Naive B cell (primary cell): ENCODE measurements around the gene DDR1. TPM values are rescaled to one million over a fixed set of nuclear protein-coding genes. Genes with fewer than 3 reads are reported as not detected.
A peak's percentile ranks its signal among the peaks of the same experiment; 100 is the strongest.

Experiments
- ATAC-seq, 2 donors: fragments of 150-1000 bp; cut with Tn5 transposase; 2 replicates each; pipeline ENCODE4 v1.10.0; 2021; ENCODE audit warnings: low read depth in 2 of 2, mild to moderate bottlenecking in 2 of 2, moderate library complexity in 2 of 2
- DNase-seq: peaks from one replicate; pipeline ENCODE4 v3.0.0; 2022
- H3K27ac Mint-ChIP-seq, 6 donors: one replicate each; pipeline ENCODE4 v1.8.0; 2020 to 2022; ENCODE audit warnings: mild to moderate bottlenecking in 6 of 6, mixed read lengths in 6 of 6, moderate library complexity in 5 of 6, inconsistent platforms in 2 of 6
- H3K27me3 Mint-ChIP-seq, 3 donors: one replicate each; pipeline ENCODE4 v1.8.0; 2021 to 2022; ENCODE audit warnings: mixed read lengths in 3 of 3, mild to moderate bottlenecking in 1 of 3
- H3K36me3 Mint-ChIP-seq, 2 donors: one replicate each; pipeline ENCODE4 v1.8.0; 2020 to 2022; ENCODE audit warnings: mixed read lengths in 2 of 2, inconsistent platforms in 1 of 2, mild to moderate bottlenecking in 1 of 2
- H3K4me1 Mint-ChIP-seq, 3 donors: one replicate each; pipeline ENCODE4 v1.8.0; 2020 to 2022; ENCODE audit warnings: mixed read lengths in 3 of 3, inconsistent platforms in 1 of 3, mild to moderate bottlenecking in 1 of 3, moderate library complexity in 1 of 3
- H3K4me3 Mint-ChIP-seq, 8 donors: one replicate each; pipeline ENCODE4 v1.8.0; 2020 to 2022; ENCODE audit warnings: mild to moderate bottlenecking in 8 of 8, mixed read lengths in 8 of 8, moderate library complexity in 8 of 8, inconsistent platforms in 2 of 8
- H3K9me3 Mint-ChIP-seq, 7 donors: one replicate each; pipeline ENCODE4 v1.8.0; 2020 to 2022; ENCODE audit warnings: mixed read lengths in 7 of 7, mild to moderate bottlenecking in 5 of 7, inconsistent platforms in 2 of 7, moderate library complexity in 1 of 7
- polyA plus RNA-seq, 6 donors: library from polyadenylated mRNA; unstranded; fragments of 300-500 nt; fragmentation: Illumina TruSeq; gene quantifications; one replicate each; pipeline ENCODE4 v1.2.3, GENCODE V29; 2021; ENCODE audit warnings: low read depth in 6 of 6

Gene DDR1
- polyA plus RNA-seq, 6 donors from 2014 or later, result 3.6 to 8.0 (median 4.4) TPM

GRCh38 chr6:30877419-30878262 is 6.7 kb upstream of the DDR1 start:
- H3K36me3 Mint-ChIP-seq, result peaks cover 0 to 10% of the 10 kb centered on the region in 2 donors

GRCh38 chr6:30879684-30880427 is 4.5 kb upstream of the DDR1 start:
- Mint-ChIP-seq H3K4me3 (peak overlapping the region in 4 of 8 donors; percentile 10 to 44 (median 22)), H3K4me1 (peaks cover 53 to 65% (median 64%) of the 10 kb centered on the region in 3 donors), H3K9me3 (no peaks in the 10 kb centered on the region), H3K27ac (peak overlapping the region in 5 of 6 donors; percentile 37 to 96 (median 78)), H3K36me3 (no peaks in the 10 kb centered on the region), H3K27me3 (no peaks in the 10 kb centered on the region)
- ATAC-seq (no peak), DNase-seq (no peak)

More at GRCh38 chr6:30877419-30878262, 6.7 kb upstream of the DDR1 start:
- Mint-ChIP-seq H3K27me3 (peaks cover 0 to 9% (median 0%) of the 10 kb centered on the region in 3 donors), H3K27ac (peak overlapping the region in 5 of 6 donors; percentile 21 to 92 (median 26)), H3K4me3 (peak overlapping the region; percentile 35 to 78 (median 54)), H3K9me3 (peaks cover 0 to 8% (median 2%) of the 10 kb centered on the region in 7 donors), H3K4me1 (peaks cover 40 to 50% (median 49%) of the 10 kb centered on the region in 3 donors)
- peak; percentile 53 for DNase-seq
- ATAC-seq, result peak; percentile 55 to 75

GRCh38 chr6:30880698-30881252 is 3.5 kb upstream of the DDR1 start:
- no peaks in the 10 kb centered on the region for H3K36me3 Mint-ChIP-seq
- no peak for DNase-seq
- peaks cover 62 to 74% (median 73%) of the 10 kb centered on the region in 3 donors for H3K4me1 Mint-ChIP-seq
- no peak for ATAC-seq
- H3K27ac Mint-ChIP-seq, result peak overlapping the region; percentile 62 to 96 (median 84)
- no peaks in the 10 kb centered on the region for H3K27me3 Mint-ChIP-seq
- H3K4me3 Mint-ChIP-seq, result peak overlapping the region in 4 of 8 donors; percentile 38 to 66 (median 52)
- no peaks in the 10 kb centered on the region for H3K9me3 Mint-ChIP-seq

GRCh38 chr6:30881392-30882203 is 2.7 kb upstream of the DDR1 start:
- ATAC-seq (no peak), DNase-seq (no peak)
- H3K9me3 Mint-ChIP-seq, result no peaks in the 10 kb centered on the region
- peak overlapping the region; percentile 40 to 96 (median 84) for H3K27ac Mint-ChIP-seq
- H3K36me3 Mint-ChIP-seq, result no peaks in the 10 kb centered on the region
- no peaks in the 10 kb centered on the region for H3K27me3 Mint-ChIP-seq
- peaks cover 70 to 83% (median 81%) of the 10 kb centered on the region in 3 donors for H3K4me1 Mint-ChIP-seq
- H3K4me3 Mint-ChIP-seq, result peak overlapping the region in 7 of 8 donors; percentile 7 to 89 (median 51)

GRCh38 chr6:30882204-30882758 is 2.0 kb upstream of the DDR1 start:
- H3K4me3 Mint-ChIP-seq, result peak overlapping the region in 5 of 8 donors; percentile 30 to 92 (median 79)
- DNase-seq (no peak), ATAC-seq (no peak)
- peaks cover 73 to 87% (median 84%) of the 10 kb centered on the region in 3 donors for H3K4me1 Mint-ChIP-seq
- H3K9me3 Mint-ChIP-seq, result no peaks in the 10 kb centered on the region
- no peaks in the 10 kb centered on the region for H3K27me3 Mint-ChIP-seq
- no peaks in the 10 kb centered on the region for H3K36me3 Mint-ChIP-seq
- H3K27ac Mint-ChIP-seq, result peak overlapping the region in 3 of 6 donors; percentile 83 to 96 (median 85)

- Mint-ChIP-seq H3K4me1 (peaks cover 67 to 84% (median 82%) of the 10 kb centered on the region in 3 donors), H3K4me3 (peak overlapping the region; percentile 77 to 94 (median 90)), H3K36me3 (no peaks in the 10 kb centered on the region), H3K27ac (peak overlapping the region; percentile 40 to 97 (median 90)), H3K27me3 (no peaks in the 10 kb centered on the region), H3K9me3 (no peaks in the 10 kb centered on the region)
- ATAC-seq (peak; percentile 78 to 80), DNase-seq (peak; percentile 67)
Observed at GRCh38 chr6:30882759-30883684, 1.3 kb upstream of the DDR1 start.

- DNase-seq (peak; percentile 54), ATAC-seq (peak; percentile 44 to 54)
- no peaks in the 10 kb centered on the region for H3K27me3 Mint-ChIP-seq
- H3K4me1 Mint-ChIP-seq, result peaks cover 60 to 77% (median 74%) of the 10 kb centered on the region in 3 donors
- H3K36me3 Mint-ChIP-seq, result peaks cover 4 to 5% of the 10 kb centered on the region in 2 donors
- H3K9me3 Mint-ChIP-seq, result no peaks in the 10 kb centered on the region
- peak overlapping the region; percentile 80 to 95 (median 92) for H3K4me3 Mint-ChIP-seq
- peak overlapping the region; percentile 83 to 98 (median 94) for H3K27ac Mint-ChIP-seq
Observed at GRCh38 chr6:30884521-30885480, 482 bp downstream of the DDR1 start.

- no peaks in the 10 kb centered on the region for H3K9me3 Mint-ChIP-seq
- no peak for ATAC-seq
Observed at GRCh38 chr6:30885481-30885998, 1.2 kb downstream of the DDR1 start.

GRCh38 chr6:30885999-30886896 is 1.9 kb downstream of the DDR1 start:
- peak overlapping the region; percentile 80 to 95 (median 92) for H3K4me3 Mint-ChIP-seq
- peaks cover 4 to 13% of the 10 kb centered on the region in 2 donors for H3K36me3 Mint-ChIP-seq
- DNase-seq (no peak), ATAC-seq (no peak)
- H3K4me1 Mint-ChIP-seq, result peaks cover 58 to 68% (median 62%) of the 10 kb centered on the region in 3 donors
- no peaks in the 10 kb centered on the region for H3K27me3 Mint-ChIP-seq
- peak overlapping the region in 4 of 6 donors; percentile 62 to 98 (median 94) for H3K27ac Mint-ChIP-seq
- H3K9me3 Mint-ChIP-seq, result no peaks in the 10 kb centered on the region

More at GRCh38 chr6:30885481-30885998, 1.2 kb downstream of the DDR1 start:
- Mint-ChIP-seq H3K4me1 (peaks cover 61 to 72% (median 69%) of the 10 kb centered on the region in 3 donors), H3K27me3 (no peaks in the 10 kb centered on the region), H3K27ac (peak overlapping the region in 5 of 6 donors; percentile 62 to 98 (median 91)), H3K4me3 (peak overlapping the region; percentile 80 to 95 (median 92)), H3K36me3 (peaks cover 4 to 12% of the 10 kb centered on the region in 2 donors)
- DNase-seq, result no peak

GRCh38 chr6:30886897-30887255 is 2.6 kb downstream of the DDR1 start:
- H3K27ac Mint-ChIP-seq, result peak overlapping the region in 2 of 6 donors; percentile 62 to 96
- H3K4me1 Mint-ChIP-seq, result peaks cover 52 to 62% (median 56%) of the 10 kb centered on the region in 3 donors
- H3K36me3 Mint-ChIP-seq, result peaks cover 4 to 13% of the 10 kb centered on the region in 2 donors
- H3K9me3 Mint-ChIP-seq, result no peaks in the 10 kb centered on the region
- no peak for ATAC-seq
- no peak for DNase-seq
- H3K4me3 Mint-ChIP-seq, result peak overlapping the region in 4 of 8 donors; percentile 1 to 93 (median 17)
- H3K27me3 Mint-ChIP-seq, result no peaks in the 10 kb centered on the region
